Astrocyte (in vitro differentiated cells and primary cell): ENCODE data around the gene LMO7. TPM values are rescaled to one million over a fixed set of nuclear protein-coding genes. Genes with fewer than 3 reads are reported as not detected.

Source experiments
- DNase-seq: peaks from one replicate; pipeline ENCODE4 v3.0.0-alpha.2; 2010; ENCODE audit warnings: low read depth
- FAIRE-seq: peaks from 2 replicates; lab custom pipeline; 2011; peaks lifted over from hg19 to GRCh38; lab: Jason Lieb, UNC
- H2AFZ ChIP-seq: 2 replicates; pipeline ENCODE4 v1.6.0; 2012; ENCODE audit warnings: low read depth, low read length, inconsistent platforms
- H3K27ac ChIP-seq: 2 replicates; pipeline ENCODE4 v1.5.1; 2011; ENCODE audit warnings: low read depth, low read length, inconsistent platforms
- H3K27me3 ChIP-seq: 2 replicates; pipeline ENCODE4 v1.6.0; 2011; ENCODE audit warnings: low read length, inconsistent platforms; ENCODE audit not compliant: insufficient read depth
- H3K36me3 ChIP-seq: 2 replicates; pipeline ENCODE4 v1.5.1; 2011; ENCODE audit warnings: low read length, inconsistent platforms; ENCODE audit not compliant: insufficient read depth
- H3K4me1 ChIP-seq: 2 replicates; pipeline ENCODE4 v1.5.1; 2011; ENCODE audit warnings: low read length, inconsistent platforms; ENCODE audit not compliant: insufficient read depth
- H3K4me2 ChIP-seq: 2 replicates; pipeline ENCODE4 v1.6.0; 2012; ENCODE audit warnings: low read length, inconsistent platforms
- H3K4me3 ChIP-seq: 2 replicates; pipeline ENCODE4 v1.5.1; 2011; ENCODE audit warnings: low read depth, mild to moderate bottlenecking, low read length, inconsistent platforms; ENCODE audit not compliant: insufficient read depth
- H3K79me2 ChIP-seq: 2 replicates; pipeline ENCODE4 v1.6.0; 2012; ENCODE audit warnings: mild to moderate bottlenecking, low read length, inconsistent platforms; ENCODE audit not compliant: insufficient read depth
- H3K9ac ChIP-seq: 2 replicates; pipeline ENCODE4 v1.6.0; 2012; ENCODE audit warnings: mild to moderate bottlenecking, low read length, inconsistent platforms
- H3K9me3 ChIP-seq: 2 replicates; pipeline ENCODE4 v1.5.1; 2012; ENCODE audit warnings: low read depth, mild to moderate bottlenecking, low read length, inconsistent platforms; ENCODE audit not compliant: insufficient read depth
- H4K20me1 ChIP-seq: 2 replicates; pipeline ENCODE4 v1.6.0; 2012; ENCODE audit warnings: low read length, inconsistent platforms; ENCODE audit not compliant: insufficient read depth
- H3K27ac Mint-ChIP-seq: one replicate; pipeline ENCODE4 v1.8.0; 2021; ENCODE audit warnings: mild to moderate bottlenecking, mixed read lengths; ENCODE audit not compliant: unreplicated experiment
- H3K27me3 Mint-ChIP-seq: one replicate; pipeline ENCODE4 v1.8.0; 2021; ENCODE audit warnings: low read depth, mixed read lengths; ENCODE audit not compliant: unreplicated experiment
- H3K36me3 Mint-ChIP-seq: one replicate; pipeline ENCODE4 v1.8.0; 2021; ENCODE audit warnings: low read depth, mixed read lengths; ENCODE audit not compliant: unreplicated experiment
- H3K4me1 Mint-ChIP-seq: one replicate; pipeline ENCODE4 v1.8.0; 2021; ENCODE audit warnings: low read depth, mixed read lengths; ENCODE audit not compliant: unreplicated experiment
- H3K4me3 Mint-ChIP-seq: one replicate; pipeline ENCODE4 v1.8.0; 2021; ENCODE audit warnings: mild to moderate bottlenecking, moderate library complexity, mixed read lengths; ENCODE audit not compliant: unreplicated experiment
- H3K9me3 Mint-ChIP-seq: one replicate; pipeline ENCODE4 v1.8.0; 2021; ENCODE audit warnings: mild to moderate bottlenecking, mixed read lengths; ENCODE audit not compliant: unreplicated experiment
- EZH2 ChIP-seq: IDR thresholded peaks from 2 replicates; pipeline ENCODE4 v1.6.1; 2012; ENCODE audit warnings: mild to moderate bottlenecking, low read length, inconsistent platforms; ENCODE audit not compliant: insufficient read depth
- total RNA-seq: library from RNA; stranded (reverse); gene quantifications from 2 replicates; pipeline ENCODE4 v1.2.1, GENCODE V29; 2021
- TF ChIP-seq, protein P1 (sequence below): IDR thresholded peaks from 2 replicates; pipeline ENCODE4 v1.5.1; 2011; ENCODE audit warnings: low read depth, mild to moderate bottlenecking, inconsistent platforms, low read length, moderate library complexity; ENCODE audit not compliant: insufficient read depth

The LMO7 gene
- total RNA-seq, 1 donor from 2014 or later, result 52.2 TPM

GRCh38 chr13:75700552-75700951, 64.4 kb downstream of the LMO7 start:
- H3K4me1 Mint-ChIP-seq, result peaks cover 13% of the 10 kb centered on the region
- FAIRE-seq, result no peak
- H3K36me3 Mint-ChIP-seq, result peaks cover 4% of the 10 kb centered on the region

GRCh38 chr13:75702476-75702875, 66.3 kb downstream of the LMO7 start:
- no peaks in the 10 kb centered on the region for H3K9me3 ChIP-seq
- Mint-ChIP-seq H3K9me3 (no peaks in the 10 kb centered on the region), H3K4me1 (peaks cover 13% of the 10 kb centered on the region), H3K27ac (no peak overlapping the region), H3K27me3 (no peaks in the 10 kb centered on the region), H3K4me3 (no peak overlapping the region), H3K36me3 (peaks cover 4% of the 10 kb centered on the region)
- H3K9ac ChIP-seq, result no peak overlapping the region
- H3K27me3 ChIP-seq, result no peaks in the 10 kb centered on the region
- TF ChIP-seq, protein P1, sequence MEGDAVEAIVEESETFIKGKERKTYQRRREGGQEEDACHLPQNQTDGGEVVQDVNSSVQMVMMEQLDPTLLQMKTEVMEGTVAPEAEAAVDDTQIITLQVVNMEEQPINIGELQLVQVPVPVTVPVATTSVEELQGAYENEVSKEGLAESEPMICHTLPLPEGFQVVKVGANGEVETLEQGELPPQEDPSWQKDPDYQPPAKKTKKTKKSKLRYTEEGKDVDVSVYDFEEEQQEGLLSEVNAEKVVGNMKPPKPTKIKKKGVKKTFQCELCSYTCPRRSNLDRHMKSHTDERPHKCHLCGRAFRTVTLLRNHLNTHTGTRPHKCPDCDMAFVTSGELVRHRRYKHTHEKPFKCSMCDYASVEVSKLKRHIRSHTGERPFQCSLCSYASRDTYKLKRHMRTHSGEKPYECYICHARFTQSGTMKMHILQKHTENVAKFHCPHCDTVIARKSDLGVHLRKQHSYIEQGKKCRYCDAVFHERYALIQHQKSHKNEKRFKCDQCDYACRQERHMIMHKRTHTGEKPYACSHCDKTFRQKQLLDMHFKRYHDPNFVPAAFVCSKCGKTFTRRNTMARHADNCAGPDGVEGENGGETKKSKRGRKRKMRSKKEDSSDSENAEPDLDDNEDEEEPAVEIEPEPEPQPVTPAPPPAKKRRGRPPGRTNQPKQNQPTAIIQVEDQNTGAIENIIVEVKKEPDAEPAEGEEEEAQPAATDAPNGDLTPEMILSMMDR, result no peak
- no peak for TF ChIP-seq EZH2
- H3K4me1 ChIP-seq, result peaks cover 23% of the 10 kb centered on the region
- H2AFZ ChIP-seq, result no peak overlapping the region
- DNase-seq (no peak), FAIRE-seq (no peak)
- no peak overlapping the region for H3K27ac ChIP-seq
- H4K20me1 ChIP-seq, result peaks cover 52% of the 10 kb centered on the region
- no peak overlapping the region for H3K4me3 ChIP-seq
- H3K4me2 ChIP-seq, result no peak overlapping the region
- H3K79me2 ChIP-seq, result peaks cover 92% of the 10 kb centered on the region
- no peaks in the 10 kb centered on the region for H3K36me3 ChIP-seq

More at GRCh38 chr13:75700552-75700951, 64.4 kb downstream of the LMO7 start:
- Histone ChIP-seq H3K27ac (no peak overlapping the region), H3K27me3 (no peaks in the 10 kb centered on the region), H3K9ac (no peak overlapping the region), H3K9me3 (no peaks in the 10 kb centered on the region), H3K36me3 (no peaks in the 10 kb centered on the region), H3K4me2 (no peak overlapping the region), H4K20me1 (peaks cover 66% of the 10 kb centered on the region), H3K79me2 (peaks cover 92% of the 10 kb centered on the region), H3K4me1 (peaks cover 15% of the 10 kb centered on the region), H3K4me3 (no peak overlapping the region), H2AFZ (no peak overlapping the region)
- no peak overlapping the region for H3K4me3 Mint-ChIP-seq
- no peak overlapping the region for H3K27ac Mint-ChIP-seq
- H3K27me3 Mint-ChIP-seq, result no peaks in the 10 kb centered on the region
- DNase-seq, result no peak
- TF ChIP-seq, protein P1, result no peak
- TF ChIP-seq EZH2, result no peak
- H3K9me3 Mint-ChIP-seq, result no peaks in the 10 kb centered on the region

DNA sequence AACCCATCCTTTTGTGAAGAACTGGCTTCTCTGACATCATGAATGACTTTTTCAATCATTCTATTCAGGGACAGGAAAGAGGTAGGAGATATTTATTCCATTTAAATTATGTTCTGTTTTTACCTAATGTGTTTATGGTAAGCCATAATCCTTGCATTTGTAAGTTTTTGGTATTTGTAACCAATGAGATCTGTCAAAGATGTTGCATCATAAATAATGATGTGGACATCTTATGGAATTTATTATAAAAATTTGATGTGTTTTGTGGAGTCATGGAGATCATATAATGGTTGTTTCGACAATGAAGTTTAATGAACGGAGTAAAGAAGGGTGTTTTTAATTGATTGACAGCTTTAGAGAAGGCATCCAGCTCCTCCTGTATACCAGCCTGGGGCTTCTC, 67.6 kb downstream of the LMO7 start:
- peaks cover 52% of the 10 kb centered on the region for H4K20me1 ChIP-seq

More for the DNA sequence above, 67.6 kb downstream of the LMO7 start:
- peaks cover 13% of the 10 kb centered on the region for H3K4me1 Mint-ChIP-seq
- H3K36me3 Mint-ChIP-seq, result peaks cover 4% of the 10 kb centered on the region
- no peaks in the 10 kb centered on the region for H3K9me3 Mint-ChIP-seq
- Histone ChIP-seq H3K4me1 (peaks cover 23% of the 10 kb centered on the region), H3K4me2 (peak overlapping the region; percentile 60), H3K36me3 (no peaks in the 10 kb centered on the region), H3K4me3 (no peak overlapping the region), H3K9ac (peak overlapping the region; percentile 72), H3K79me2 (peaks cover 92% of the 10 kb centered on the region), H2AFZ (no peak overlapping the region), H3K9me3 (no peaks in the 10 kb centered on the region), H3K27me3 (no peaks in the 10 kb centered on the region), H3K27ac (peak overlapping the region; percentile 93)
- peak; percentile 66 for FAIRE-seq
- H3K27me3 Mint-ChIP-seq, result no peaks in the 10 kb centered on the region
- no peak for TF ChIP-seq EZH2
- TF ChIP-seq, protein P1, result no peak
- H3K4me3 Mint-ChIP-seq, result no peak overlapping the region
- DNase-seq, result no peak
- H3K27ac Mint-ChIP-seq, result no peak overlapping the region
